ENCODE data around the gene TOX2. TPM values are rescaled to one million over a fixed set of nuclear protein-coding genes. Genes with fewer than 3 reads are reported as not detected.

The TOX2 gene
- total RNA-seq, 1 experiment from 2014 or later, result 1.7 TPM

GRCh38 chr20:43979576-43980105 lies 65.0 kb downstream of the TOX2 start:
- H3K56ac ChIP-seq (ENCODE audit: insufficient read length, low read depth, low read length), result no peak overlapping the region
- H2BK15ac ChIP-seq (ENCODE audit: low read depth, low read length), result no peak overlapping the region
- no peaks in the 10 kb centered on the region for H3K36me3 Mint-ChIP-seq (ENCODE audit: insufficient read depth in 1 of 3, low read depth in 3 of 3)
- no peak overlapping the region for H3K4me3 Mint-ChIP-seq
- H3K27me3 Mint-ChIP-seq (ENCODE audit: low read depth), result no peaks in the 10 kb centered on the region; the same call in 1 of the 2 replicates
- no peaks in the 10 kb centered on the region for H3K9me3 ChIP-seq (ENCODE audit: control insufficient read depth, low read depth, low read length)
- no peak overlapping the region for H4K91ac ChIP-seq (ENCODE audit: insufficient read length, low read depth, low read length)
- no peak overlapping the region for H3K9ac ChIP-seq (ENCODE audit: extremely low read depth, insufficient read length, low read length)
- no peak overlapping the region for H3K18ac ChIP-seq (ENCODE audit: insufficient read length, low read depth, low read length)
- WGBS (ENCODE audit: extremely low coverage, insufficient read length, low lambda C conversion rate), result no CpG with 5 or more reads among the region's 4 CpGs
- H3K27ac ChIP-seq (ENCODE audit: insufficient read length, low read depth, low read length), result no peak overlapping the region
- no peak for DNase-seq
- no peak overlapping the region for H3K27ac Mint-ChIP-seq
- no peak overlapping the region for H2BK12ac ChIP-seq (ENCODE audit: insufficient read length, low read depth, low read length)
- H3K9me3 Mint-ChIP-seq, result no peaks in the 10 kb centered on the region
- H2BK5ac ChIP-seq (ENCODE audit: insufficient read length, low read length), result no peak overlapping the region
- H3T11ph ChIP-seq (ENCODE audit: low read length), result no peak overlapping the region
- peaks cover 0 to 4% of the 10 kb centered on the region in 2 experiments; a peak in 2 of 4 replicates for H3K4me1 Mint-ChIP-seq
- H4K5ac ChIP-seq (ENCODE audit: insufficient read length, low read depth, low read length), result no peak overlapping the region
- H2AK5ac ChIP-seq (ENCODE audit: insufficient read length, low read length), result no peak overlapping the region
- no peak overlapping the region for H2BK120ac ChIP-seq (ENCODE audit: low read depth, low read length, poor library complexity, severe bottlenecking)
- TF ChIP-seq, protein P1, sequence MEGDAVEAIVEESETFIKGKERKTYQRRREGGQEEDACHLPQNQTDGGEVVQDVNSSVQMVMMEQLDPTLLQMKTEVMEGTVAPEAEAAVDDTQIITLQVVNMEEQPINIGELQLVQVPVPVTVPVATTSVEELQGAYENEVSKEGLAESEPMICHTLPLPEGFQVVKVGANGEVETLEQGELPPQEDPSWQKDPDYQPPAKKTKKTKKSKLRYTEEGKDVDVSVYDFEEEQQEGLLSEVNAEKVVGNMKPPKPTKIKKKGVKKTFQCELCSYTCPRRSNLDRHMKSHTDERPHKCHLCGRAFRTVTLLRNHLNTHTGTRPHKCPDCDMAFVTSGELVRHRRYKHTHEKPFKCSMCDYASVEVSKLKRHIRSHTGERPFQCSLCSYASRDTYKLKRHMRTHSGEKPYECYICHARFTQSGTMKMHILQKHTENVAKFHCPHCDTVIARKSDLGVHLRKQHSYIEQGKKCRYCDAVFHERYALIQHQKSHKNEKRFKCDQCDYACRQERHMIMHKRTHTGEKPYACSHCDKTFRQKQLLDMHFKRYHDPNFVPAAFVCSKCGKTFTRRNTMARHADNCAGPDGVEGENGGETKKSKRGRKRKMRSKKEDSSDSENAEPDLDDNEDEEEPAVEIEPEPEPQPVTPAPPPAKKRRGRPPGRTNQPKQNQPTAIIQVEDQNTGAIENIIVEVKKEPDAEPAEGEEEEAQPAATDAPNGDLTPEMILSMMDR (conservative IDR thresholded peaks at IDR 0.05), result no peak
- H3K4ac ChIP-seq (ENCODE audit: low read depth, low read length), result no peak overlapping the region
- no peaks in the 10 kb centered on the region for H4K20me1 ChIP-seq (ENCODE audit: control insufficient read depth, insufficient read depth, insufficient read length)
- H2AFZ ChIP-seq (ENCODE audit: low read length), result no peak overlapping the region
- H3K79me2 ChIP-seq (ENCODE audit: insufficient read depth, low read length), result no peaks in the 10 kb centered on the region
- no peaks in the 10 kb centered on the region for H3K27me3 ChIP-seq (ENCODE audit: insufficient read depth, low read length)
- no peak overlapping the region for H2BK20ac ChIP-seq (ENCODE audit: low read depth, low read length, poor library complexity, severe bottlenecking)
- H3K4me2 ChIP-seq (ENCODE audit: insufficient read depth, insufficient read length, low read length), result no peak overlapping the region
- no peaks in the 10 kb centered on the region for H3K23me2 ChIP-seq (ENCODE audit: insufficient read length, low read depth, low read length, poor library complexity, severe bottlenecking)
- H3K14ac ChIP-seq (ENCODE audit: insufficient read depth, low read length), result no peak overlapping the region
- H4K8ac ChIP-seq (replicated peaks; ENCODE audit: insufficient read length, low read depth, low read length), result no peak overlapping the region
- H3K23ac ChIP-seq (ENCODE audit: insufficient read length, low read depth, low read length), result no peak overlapping the region
- no peaks in the 10 kb centered on the region for H3K79me1 ChIP-seq (ENCODE audit: insufficient read depth, low read depth, low read length, poor library complexity, severe bottlenecking)
- no peaks in the 10 kb centered on the region for H3K4me1 ChIP-seq (ENCODE audit: insufficient read depth, low read length)
